HepG2 (cell line): ENCODE measurements around the gene OTOP1. TPM values are rescaled to one million over a fixed set of nuclear protein-coding genes. Genes with fewer than 3 reads are reported as not detected.

Experiments
- ATAC-seq: fragments of 200-7000 bp; cut with Tn5 transposase; 3 replicates; pipeline ENCODE4 v1.9.1; 2020; ENCODE audit warnings: mild to moderate bottlenecking, moderate library complexity
- BruUV-seq: library from RNA; stranded (reverse); fragments of 400-500 nt; replicated peaks from 2 replicates; lab custom pipeline; 2021; lab: Mats Ljungman, UMichigan
- CTCF ChIA-PET: fragments of 300-600 bp; formaldehyde crosslinking; extraction: SDS; loops from one replicate; lab custom pipeline; 2021; ENCODE audit warnings: low total read pairs, inconsistent platforms, low intra/inter-chr PET ratio; lab: Yijun Ruan, JAX
- POLR2A ChIA-PET: fragments of 350-600 bp; sonication (Branson Sonifier 250); formaldehyde crosslinking; loops from one replicate; lab custom pipeline; 2020; ENCODE audit warnings: antibody characterized with exemption, inconsistent platforms; lab: Yijun Ruan, JAX
- DNase-seq: peaks from one replicate; pipeline ENCODE4 v3.0.0-alpha.2; 2015; ENCODE audit warnings: low spot score
- FAIRE-seq: peaks from 3 replicates; lab custom pipeline; 2011; peaks lifted over from hg19 to GRCh38; lab: Jason Lieb, UNC
- H2AFZ ChIP-seq: one replicate; pipeline ENCODE4 v1.6.1; 2011; ENCODE audit warnings: low read length, inconsistent platforms
- H3K27ac ChIP-seq: fragments of 300-600 bp; 3 replicates; pipeline ENCODE4 v1.8.0; 2011; ENCODE audit warnings: mixed run types, mild to moderate bottlenecking, mixed read lengths, low read length, inconsistent platforms; ENCODE audit not compliant: insufficient read depth; ENCODE audit errors: extremely low read length
- H3K27me3 ChIP-seq, 2 experiments: fragments of 200-600 bp in 1 of 2; 2 replicates in 1 of 2; 3 replicates in 1 of 2; pipeline versions ENCODE4 v1.6.0 to v1.8.0; 2011; ENCODE audit warnings: low read length in 2 of 2, mild to moderate bottlenecking in 2 of 2, moderate library complexity in 2 of 2, inconsistent platforms in 1 of 2; ENCODE audit not compliant: insufficient read depth in 2 of 2, control insufficient read depth in 1 of 2
- H3K36me3 ChIP-seq, 2 experiments: fragments of 200-600 bp in 1 of 2; replicated peaks in 1 of 2; 2 replicates in 1 of 2; 3 replicates in 1 of 2; pipeline versions ENCODE4 v1.5.1 to v1.8.0; 2011; ENCODE audit warnings: low read length in 2 of 2, inconsistent platforms in 1 of 2; ENCODE audit not compliant: insufficient read depth in 2 of 2, control insufficient read depth in 1 of 2
- H3K4me1 ChIP-seq: 2 replicates; pipeline ENCODE4 v1.5.1; 2012; ENCODE audit warnings: low read length, inconsistent platforms; ENCODE audit not compliant: insufficient read depth
- H3K4me2 ChIP-seq: 2 replicates; pipeline ENCODE4 v1.6.0; 2011; ENCODE audit warnings: low read depth, low read length, inconsistent platforms
- H3K4me3 ChIP-seq, 3 experiments: fragments of 200-600 bp in 1 of 3; sonication (generic), shearing (Covaris generic) in 1 of 3; replicated peaks in 1 of 3; 2 replicates each; pipeline ENCODE4 v1.5.1; 2011 to 2016; ENCODE audit warnings: low read length in 3 of 3, inconsistent platforms in 2 of 3, low read depth in 2 of 3, mild to moderate bottlenecking in 2 of 3, control low read depth in 1 of 3, mixed read lengths in 1 of 3; ENCODE audit not compliant: insufficient read depth in 1 of 3
- H3K79me2 ChIP-seq: one replicate; pipeline ENCODE4 v1.6.1; 2011; ENCODE audit warnings: low read length, inconsistent platforms; ENCODE audit not compliant: insufficient read depth
- H3K9ac ChIP-seq: 2 replicates; pipeline ENCODE4 v1.6.0; 2011; ENCODE audit warnings: mild to moderate bottlenecking, low read depth, low read length, inconsistent platforms; ENCODE audit not compliant: insufficient read depth
- H3K9me3 ChIP-seq: 2 replicates; pipeline ENCODE4 v1.5.1; 2012; ENCODE audit warnings: mild to moderate bottlenecking, low read length
- H4K20me1 ChIP-seq: 2 replicates; pipeline ENCODE4 v1.6.0; 2011; ENCODE audit warnings: inconsistent platforms, mild to moderate bottlenecking, low read length, moderate library complexity; ENCODE audit not compliant: insufficient read depth
- ARHGAP35 ChIP-seq: sonication (generic); formaldehyde crosslinking; IDR thresholded peaks from 2 replicates; pipeline ENCODE4 v1.9.0; 2022; ENCODE audit warnings: mild to moderate bottlenecking, inconsistent platforms, moderate library complexity, missing genetic modification reagents, borderline replicate concordance
- GTF3A ChIP-seq: sonication (generic); formaldehyde crosslinking; conservative IDR thresholded peaks from 2 replicates; pipeline ENCODE4 v1.4.0; 2020; ENCODE audit warnings: mild to moderate bottlenecking, missing genetic modification reagents
- NBN ChIP-seq: fragments of 450-650 bp; conservative IDR thresholded peaks from 2 replicates; pipeline ENCODE4 v1.6.1; 2017
- NR3C1 ChIP-seq: sonication (generic); formaldehyde crosslinking; IDR thresholded peaks from 2 replicates; pipeline ENCODE4 v1.4.0; 2020; ENCODE audit warnings: missing genetic modification reagents
- PRPF4 ChIP-seq: fragments of 200-400 bp; formaldehyde crosslinking; IDR thresholded peaks from 2 replicates; pipeline ENCODE4 v1.6.1; 2016; ENCODE audit warnings: low read length, low read depth; ENCODE audit not compliant: poor library complexity, severe bottlenecking
- RARG ChIP-seq: sonication (generic); formaldehyde crosslinking; IDR thresholded peaks from 2 replicates; pipeline ENCODE4 v1.4.0; 2020; ENCODE audit warnings: low read depth, mild to moderate bottlenecking, missing genetic modification reagents
- SAP130 ChIP-seq: IDR thresholded peaks from 2 replicates; pipeline ENCODE4 v1.6.1; 2016; ENCODE audit warnings: low read depth
- SRSF1 ChIP-seq: fragments of 200-400 bp; formaldehyde crosslinking; optimal IDR thresholded peaks from 2 replicates; pipeline ENCODE3; 2017; ENCODE audit warnings: mild to moderate bottlenecking, low read depth, low read length, moderate library complexity
- THAP11 ChIP-seq: IDR thresholded peaks from 2 replicates; pipeline ENCODE4 v1.6.1; 2016; ENCODE audit warnings: missing biosample characterization, missing genetic modification reagents
- ZFAT ChIP-seq: sonication (generic); formaldehyde crosslinking; conservative IDR thresholded peaks from 2 replicates; pipeline ENCODE4 v1.8.1; 2023; ENCODE audit warnings: missing genetic modification reagents, inconsistent platforms
- ZFYVE20 ChIP-seq: sonication (generic); formaldehyde crosslinking; IDR thresholded peaks from 2 replicates; pipeline ENCODE4 v1.8.0; 2023; ENCODE audit warnings: low read depth, mild to moderate bottlenecking, moderate library complexity, missing genetic modification reagents, borderline replicate concordance
- ZNF543 ChIP-seq: sonication (generic); formaldehyde crosslinking; IDR thresholded peaks from 2 replicates; pipeline ENCODE4 v1.4.0; 2020; ENCODE audit warnings: mild to moderate bottlenecking, missing genetic modification reagents
- ZNF616 ChIP-seq: sonication (generic); formaldehyde crosslinking; IDR thresholded peaks from 2 replicates; pipeline ENCODE4 v1.5.0; 2020; ENCODE audit warnings: low read depth, mild to moderate bottlenecking, missing genetic modification reagents
- WGBS: methylation state at CpG from one replicate; pipeline ENCODE4 v1.1.6; 2017; ENCODE audit warnings: low lambda C conversion rate; 5-methylcytosine and 5-hydroxymethylcytosine counted together
- in situ Hi-C: cut with HindIII; loops from 2 replicates; pipeline ENCODE4 v1.10.0; 2017; ENCODE audit warnings: low pct_unique_long_range_greater_than_20kb; ENCODE audit not compliant: extremely low pct_ligation_motif_present
- intact Hi-C: fragments of 100-400 bp; cut with micrococcal nuclease; formaldehyde crosslinking; loops from one replicate; pipeline ENCODE4 v1.10.0; 2022; ENCODE audit not compliant: unreplicated experiment
- polyA plus RNA-seq, 8 experiments: library from polyadenylated mRNA; depleted of rRNA in 3 of 8; stranded (reverse) in 7 of 8; unstranded in 1 of 8; fragments of >200 nt; fragmentation: Illumina TruSeq in 4 of 8; extraction: Trizol in 4 of 8; gene quantifications; 2 replicates each; pipeline versions ENCODE4 v1.2.1 to v1.2.3, GENCODE V29; 2011 to 2016; ENCODE audit warnings: low read depth in 4 of 8, missing spikeins in 1 of 8, mixed read lengths in 1 of 8; ENCODE audit not compliant: insufficient read depth in 1 of 8
- total RNA-seq, 5 experiments: library from RNA; depleted of rRNA; stranded (reverse); fragments of >200 nt; fragmentation: Illumina TruSeq; extraction: Trizol; gene quantifications; 2 replicates each; pipeline ENCODE4 v1.2.3, GENCODE V29; 2016; ENCODE audit warnings: low read depth in 1 of 5
- TF ChIP-seq, protein P1 (sequence below): sonication (generic); formaldehyde crosslinking; IDR thresholded peaks from 2 replicates; pipeline ENCODE4 v1.5.1; 2020; ENCODE audit warnings: mild to moderate bottlenecking, moderate library complexity, missing genetic modification reagents
- TF ChIP-seq, protein P2 (sequence below): IDR thresholded peaks from 2 replicates; pipeline ENCODE4 v1.6.1; 2016; ENCODE audit warnings: missing compliant biosample characterization, missing genetic modification reagents, borderline replicate concordance
- TF ChIP-seq, protein P3 (sequence below): sonication (generic); formaldehyde crosslinking; IDR thresholded peaks from 2 replicates; pipeline ENCODE4 v1.4.0; 2020; ENCODE audit warnings: missing genetic modification reagents, borderline replicate concordance

OTOP1 gene
- total and polyA plus RNA-seq, 2 of the 13 experiments (the other 11 are each of a cell fraction or from before 2014, with no cell fraction given), result not detected

DNA sequence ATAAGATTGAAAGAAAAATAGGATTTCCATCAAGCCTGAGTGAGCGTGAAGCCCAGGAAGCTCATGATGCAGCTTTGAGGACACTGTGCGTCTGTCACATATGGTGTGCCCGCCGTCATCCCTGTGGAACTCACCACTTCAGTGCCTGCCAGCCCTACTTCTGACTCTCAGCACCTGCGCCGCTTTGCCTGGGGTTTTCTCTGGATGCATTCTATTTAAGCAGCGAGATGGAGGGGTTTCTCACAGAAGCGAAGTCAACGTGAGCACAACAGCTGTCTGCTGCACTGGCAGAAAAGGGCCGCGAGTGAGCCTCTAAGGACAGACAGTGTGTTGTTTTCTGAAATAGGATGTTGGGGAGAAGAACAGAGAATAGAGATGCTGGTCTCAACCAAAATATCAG is 27.5 kb upstream of the OTOP1 start:
- CTCF ChIA-PET, result interaction anchor here (1.1 kb wide), 1 partner anchor 81 kb away, joined by 3 read pairs; no protein-coding TSS in a partner anchor
- FAIRE-seq (no peak), DNase-seq (no peak), ATAC-seq (no peak)
- H3K27me3 ChIP-seq, result no peaks in the 10 kb centered on the region
- H3K79me2 ChIP-seq, result no peaks in the 10 kb centered on the region
- in situ Hi-C loops, result no loop called here
- POLR2A ChIA-PET, result no interaction called here
- TF ChIP-seq PRPF4 (no peak), ZNF543 (no peak), ZFYVE20 (no peak), ZNF616 (CRISPR knock-in tag) (no peak), NBN (no peak), GTF3A (CRISPR knock-in tag) (no peak)
- H3K27ac ChIP-seq, result no peak overlapping the region
- intact Hi-C loops, result no loop called here
- no peak overlapping the region for H3K4me2 ChIP-seq
- BruUV-seq, result no TSS peak
- H4K20me1 ChIP-seq, result no peaks in the 10 kb centered on the region
- H2AFZ ChIP-seq, result no peak overlapping the region
- H3K4me3 ChIP-seq, result no peak overlapping the region
- H3K36me3 ChIP-seq, result no peaks in the 10 kb centered on the region
- peaks cover 46% of the 10 kb centered on the region for H3K4me1 ChIP-seq
- no peaks in the 10 kb centered on the region for H3K9me3 ChIP-seq
- no peak overlapping the region for H3K9ac ChIP-seq
- WGBS, result 97% methylated on average over 11 of the region's 11 CpGs

DNA sequence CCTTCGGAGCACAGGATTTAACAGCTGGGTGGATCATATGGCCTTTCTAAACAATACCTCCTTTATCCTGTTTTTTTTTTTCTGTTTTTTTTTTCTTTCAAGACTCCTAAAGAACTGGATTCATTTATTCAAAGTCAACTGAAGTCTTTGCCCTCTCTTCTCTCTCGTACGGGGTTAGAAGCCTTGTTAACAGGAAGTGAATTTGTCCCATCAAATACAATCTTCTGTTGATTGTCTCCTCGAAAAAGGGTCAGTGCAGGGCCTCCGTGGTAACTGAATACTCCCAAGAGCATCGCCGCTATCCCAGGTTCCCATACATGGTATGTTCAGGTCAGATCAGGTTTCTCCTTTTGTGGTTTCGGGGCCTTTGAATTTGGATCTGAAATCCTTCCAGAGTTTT is 23.1 kb upstream of the OTOP1 start:
- DNase-seq, result no peak
- no TSS peak for BruUV-seq
- H3K9me3 ChIP-seq, result no peaks in the 10 kb centered on the region
- no peak overlapping the region for H3K27ac ChIP-seq
- TF ChIP-seq ARHGAP35 (CRISPR knock-in tag) (no peak), NR3C1 (CRISPR knock-in tag) (no peak), THAP11 (CRISPR knock-in tag) (no peak), RARG (CRISPR knock-in tag) (no peak), SAP130 (CRISPR knock-in tag) (no peak), SRSF1 (no peak), ZFAT (CRISPR knock-in tag) (no peak)
- TF ChIP-seq, protein P1, sequence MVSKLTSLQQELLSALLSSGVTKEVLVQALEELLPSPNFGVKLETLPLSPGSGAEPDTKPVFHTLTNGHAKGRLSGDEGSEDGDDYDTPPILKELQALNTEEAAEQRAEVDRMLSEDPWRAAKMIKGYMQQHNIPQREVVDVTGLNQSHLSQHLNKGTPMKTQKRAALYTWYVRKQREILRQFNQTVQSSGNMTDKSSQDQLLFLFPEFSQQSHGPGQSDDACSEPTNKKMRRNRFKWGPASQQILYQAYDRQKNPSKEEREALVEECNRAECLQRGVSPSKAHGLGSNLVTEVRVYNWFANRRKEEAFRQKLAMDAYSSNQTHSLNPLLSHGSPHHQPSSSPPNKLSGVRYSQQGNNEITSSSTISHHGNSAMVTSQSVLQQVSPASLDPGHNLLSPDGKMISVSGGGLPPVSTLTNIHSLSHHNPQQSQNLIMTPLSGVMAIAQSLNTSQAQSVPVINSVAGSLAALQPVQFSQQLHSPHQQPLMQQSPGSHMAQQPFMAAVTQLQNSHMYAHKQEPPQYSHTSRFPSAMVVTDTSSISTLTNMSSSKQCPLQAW, result no peak
- TF ChIP-seq, protein P2, sequence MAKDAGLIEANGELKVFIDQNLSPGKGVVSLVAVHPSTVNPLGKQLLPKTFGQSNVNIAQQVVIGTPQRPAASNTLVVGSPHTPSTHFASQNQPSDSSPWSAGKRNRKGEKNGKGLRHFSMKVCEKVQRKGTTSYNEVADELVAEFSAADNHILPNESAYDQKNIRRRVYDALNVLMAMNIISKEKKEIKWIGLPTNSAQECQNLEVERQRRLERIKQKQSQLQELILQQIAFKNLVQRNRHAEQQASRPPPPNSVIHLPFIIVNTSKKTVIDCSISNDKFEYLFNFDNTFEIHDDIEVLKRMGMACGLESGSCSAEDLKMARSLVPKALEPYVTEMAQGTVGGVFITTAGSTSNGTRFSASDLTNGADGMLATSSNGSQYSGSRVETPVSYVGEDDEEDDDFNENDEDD (CRISPR knock-in tag), result no peak
- TF ChIP-seq, protein P3, sequence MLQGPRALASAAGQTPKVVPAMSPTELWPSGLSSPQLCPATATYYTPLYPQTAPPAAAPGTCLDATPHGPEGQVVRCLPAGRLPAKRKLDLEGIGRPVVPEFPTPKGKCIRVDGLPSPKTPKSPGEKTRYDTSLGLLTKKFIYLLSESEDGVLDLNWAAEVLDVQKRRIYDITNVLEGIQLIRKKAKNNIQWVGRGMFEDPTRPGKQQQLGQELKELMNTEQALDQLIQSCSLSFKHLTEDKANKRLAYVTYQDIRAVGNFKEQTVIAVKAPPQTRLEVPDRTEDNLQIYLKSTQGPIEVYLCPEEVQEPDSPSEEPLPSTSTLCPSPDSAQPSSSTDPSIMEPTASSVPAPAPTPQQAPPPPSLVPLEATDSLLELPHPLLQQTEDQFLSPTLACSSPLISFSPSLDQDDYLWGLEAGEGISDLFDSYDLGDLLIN (CRISPR knock-in tag), result no peak
- TF ChIP-seq, all 625 proteins: peak for 0
- Histone ChIP-seq H3K9ac (no peak overlapping the region), H3K79me2 (peaks cover 11% of the 10 kb centered on the region), H3K4me2 (no peak overlapping the region), H3K27me3 (no peaks in the 10 kb centered on the region; a peak in 1 of 5 replicates), H4K20me1 (no peaks in the 10 kb centered on the region), H3K36me3 (peaks cover 4 to 6% of the 10 kb centered on the region in 2 experiments), H3K4me1 (peaks cover 43% of the 10 kb centered on the region), H2AFZ (no peak overlapping the region), H3K4me3 (no peak overlapping the region)
- intact Hi-C loops, result loop anchor here (2.0 kb wide), 1 partner anchor 41 kb away; the partner anchor contains the start of genes LYAR and ZBTB49
- ChIA-PET CTCF (no interaction called here), POLR2A (interaction anchor here (2.2 to 3.7 kb wide), 3 partner anchors 10 to 81 kb away, joined by 5 to 63 read pairs (median 6); no protein-coding TSS in a partner anchor)
- WGBS, result 93% methylated on average over 8 of the region's 8 CpGs
- in situ Hi-C loops, result no loop called here
- no peak for FAIRE-seq
- no peak for ATAC-seq
